Measurements from ENCODE around the gene GPRIN2.

DNA sequence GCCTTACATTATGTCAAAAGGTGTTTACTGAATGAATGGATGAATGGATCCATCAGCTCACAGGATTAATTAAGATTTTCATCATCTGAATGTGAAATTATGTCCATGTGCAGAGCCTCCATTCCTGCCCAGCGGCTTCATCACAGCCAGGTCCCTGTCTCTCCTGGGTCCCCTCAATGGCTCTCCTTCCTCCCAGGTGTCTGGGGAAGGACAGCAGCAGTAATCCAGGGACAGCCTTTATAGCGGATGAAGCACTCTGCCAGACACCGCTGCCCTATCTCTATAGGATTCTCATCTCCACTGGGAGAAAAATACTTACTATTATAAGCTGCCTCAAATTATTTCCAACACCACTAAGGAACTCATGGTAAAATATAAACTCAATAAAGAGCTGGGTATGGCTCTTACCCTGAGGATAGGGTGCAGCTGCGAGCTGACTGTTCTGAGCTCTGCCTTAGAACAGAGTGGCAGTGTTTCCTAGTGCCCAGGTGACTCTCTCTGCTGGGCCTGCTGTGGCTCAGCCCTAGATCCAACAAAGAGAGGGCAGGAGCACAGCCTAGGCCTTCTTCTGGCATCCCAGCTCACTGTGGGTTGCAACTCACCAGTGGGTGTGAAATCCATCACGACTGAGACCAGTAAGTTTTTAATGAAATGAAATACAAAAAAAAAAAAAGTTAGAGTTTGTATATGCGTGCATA, 38.3 kb downstream of the GPRIN2 start:
- TF ChIP-seq POLR2AphosphoS5 (IDR thresholded peaks at IDR 0.05; ENCODE audit: borderline replicate concordance, low read depth, low read length) (no peak), EZH2 (IDR thresholded peaks at IDR 0.05) (no peak), FOXP2 (optimal IDR thresholded peaks at IDR 0.05; ENCODE audit: control extremely low read depth, extremely low read length, insufficient read depth) (no peak)

Data from SK-N-MC (cell line).